Suprapubic skin (tissue), 3 donors: ENCODE data around the gene PRH2.

Source experiments
- CTCF ChIP-seq, 2 donors: fragments of 200-600 bp in 1 of 2; fragments of 450-650 bp in 1 of 2; sonication (generic) in 1 of 2; IDR thresholded peaks; one replicate each; pipeline ENCODE4 v1.5.1; 2016 to 2019; ENCODE audit warnings: antibody characterized with exemption in 2 of 2, mild to moderate bottlenecking in 1 of 2, moderate library complexity in 1 of 2
- POLR2A ChIP-seq, 2 donors: fragments of 450-650 bp; IDR thresholded peaks; one replicate each; pipeline ENCODE4 v1.6.1; 2017; ENCODE audit warnings: antibody characterized with exemption in 2 of 2, mild to moderate bottlenecking in 2 of 2, moderate library complexity in 2 of 2

GRCh38 chr12:10909462-10909861, 19.6 kb upstream of the PRH2 start, which contains the start of gene TAS2R13:
- no peak for TF ChIP-seq CTCF (IDR thresholded peaks at IDR 0.05)
- TF ChIP-seq POLR2A (IDR thresholded peaks at IDR 0.05), result no peak
